OCI-LY7 (cell line): ENCODE data around the gene ZFAND2B. TPM values are rescaled to one million over a fixed set of nuclear protein-coding genes. Genes with fewer than 3 reads are reported as not detected.

Experiments used
- BruUV-seq: library from RNA; stranded (reverse); fragments of 400-500 nt; replicated peaks from 2 replicates; lab custom pipeline; 2021; lab: Mats Ljungman, UMichigan
- CTCF ChIA-PET: fragments of 300-600 bp; sonication (Branson Sonifier 250); formaldehyde crosslinking; loops from one replicate; lab custom pipeline; 2022; ENCODE audit warnings: antibody characterized with exemption; ENCODE audit not compliant: unreplicated experiment; lab: Charles Lee
- POLR2A ChIA-PET: fragments of 300-600 bp; sonication (Branson Sonifier 250); formaldehyde crosslinking; loops from one replicate; lab custom pipeline; 2022; ENCODE audit warnings: antibody characterized with exemption; lab: Charles Lee
- DNase-seq: peaks from one replicate; pipeline ENCODE4 v3.0.0-alpha.2; 2015; ENCODE audit warnings: low spot score
- H2AFZ ChIP-seq: fragments of 200-600 bp; sonication (generic), shearing (Covaris generic); 2 replicates; pipeline ENCODE4 v1.6.1; 2014; ENCODE audit warnings: mild to moderate bottlenecking, antibody characterized with exemption, low read length, moderate library complexity
- H3K27ac ChIP-seq: fragments of 200-600 bp; sonication (generic); 2 replicates; pipeline ENCODE4 v1.5.1; 2014; ENCODE audit warnings: mixed run types, low read depth, mild to moderate bottlenecking, moderate library complexity, low read length, inconsistent platforms; ENCODE audit not compliant: poor library complexity, severe bottlenecking
- H3K36me3 ChIP-seq: fragments of 200-600 bp; sonication (generic); 2 replicates; pipeline ENCODE4 v1.6.1; 2014; ENCODE audit warnings: mild to moderate bottlenecking, antibody characterized with exemption, low read length, moderate library complexity, mixed read lengths; ENCODE audit not compliant: insufficient read depth
- H3K4me1 ChIP-seq: fragments of 200-600 bp; sonication (generic); 2 replicates; pipeline ENCODE4 v1.5.1; 2014; ENCODE audit warnings: mild to moderate bottlenecking, low read length; ENCODE audit not compliant: insufficient read depth, poor library complexity, severe bottlenecking
- H3K4me2 ChIP-seq: fragments of 200-600 bp; sonication (generic); 2 replicates; pipeline ENCODE4 v1.6.1; 2014; ENCODE audit warnings: mild to moderate bottlenecking, low read length
- H3K4me3 ChIP-seq: fragments of 200-600 bp; sonication (generic); 2 replicates; pipeline ENCODE4 v1.5.1; 2014; ENCODE audit warnings: mild to moderate bottlenecking, low read depth, low read length; ENCODE audit not compliant: poor library complexity, severe bottlenecking
- H3K79me2 ChIP-seq: fragments of 200-600 bp; sonication (generic); 2 replicates; pipeline ENCODE4 v1.6.1; 2016; ENCODE audit warnings: low read depth, mild to moderate bottlenecking, low read length, moderate library complexity, mixed read lengths; ENCODE audit not compliant: insufficient read depth
- H3K9me2 ChIP-seq: fragments of 200-600 bp; sonication (generic); 2 replicates; pipeline ENCODE4 v1.6.1; 2016; ENCODE audit warnings: mild to moderate bottlenecking, low read length, mixed read lengths; ENCODE audit not compliant: insufficient read depth
- H3K9me3 ChIP-seq: fragments of 200-600 bp; sonication (generic); 2 replicates; pipeline ENCODE4 v1.6.1; 2014; ENCODE audit warnings: mild to moderate bottlenecking, mixed run types, low read length, mixed read lengths
- H4K20me1 ChIP-seq: fragments of 200-600 bp; sonication (generic); 2 replicates; pipeline ENCODE4 v1.6.1; 2014; ENCODE audit warnings: mild to moderate bottlenecking, antibody characterized with exemption, low read length, moderate library complexity, mixed read lengths; ENCODE audit not compliant: insufficient read depth
- EZH2phosphoT487 ChIP-seq: fragments of 200-600 bp; sonication (generic); IDR thresholded peaks from 2 replicates; pipeline ENCODE4 v1.6.1; 2018; ENCODE audit warnings: low read depth, borderline replicate concordance, mild to moderate bottlenecking, mixed run types, antibody characterized with exemption, low read length, moderate library complexity, mixed read lengths
- intact Hi-C: fragments of 100-400 bp; cut with micrococcal nuclease; formaldehyde crosslinking; loops from one replicate; pipeline ENCODE4 v1.10.0; 2022; ENCODE audit not compliant: unreplicated experiment
- total RNA-seq, 2 experiments: library from RNA; depleted of rRNA in 1 of 2; stranded (reverse); fragments of >200 nt in 1 of 2; shearing (Covaris generic) in 1 of 2; gene quantifications; 2 replicates each; pipeline ENCODE4 v1.2.3, GENCODE V29; 2014 to 2022
- TF ChIP-seq, protein P1 (sequence below): fragments of 200-600 bp; sonication (generic); conservative IDR thresholded peaks from 2 replicates; pipeline ENCODE4 v1.5.1; 2014; ENCODE audit warnings: mild to moderate bottlenecking, antibody characterized with exemption, low read length, moderate library complexity, mixed read lengths

The ZFAND2B gene
- total RNA-seq, 2 experiments from 2014 or later: 35.9 to 51.6 TPM

DNA sequence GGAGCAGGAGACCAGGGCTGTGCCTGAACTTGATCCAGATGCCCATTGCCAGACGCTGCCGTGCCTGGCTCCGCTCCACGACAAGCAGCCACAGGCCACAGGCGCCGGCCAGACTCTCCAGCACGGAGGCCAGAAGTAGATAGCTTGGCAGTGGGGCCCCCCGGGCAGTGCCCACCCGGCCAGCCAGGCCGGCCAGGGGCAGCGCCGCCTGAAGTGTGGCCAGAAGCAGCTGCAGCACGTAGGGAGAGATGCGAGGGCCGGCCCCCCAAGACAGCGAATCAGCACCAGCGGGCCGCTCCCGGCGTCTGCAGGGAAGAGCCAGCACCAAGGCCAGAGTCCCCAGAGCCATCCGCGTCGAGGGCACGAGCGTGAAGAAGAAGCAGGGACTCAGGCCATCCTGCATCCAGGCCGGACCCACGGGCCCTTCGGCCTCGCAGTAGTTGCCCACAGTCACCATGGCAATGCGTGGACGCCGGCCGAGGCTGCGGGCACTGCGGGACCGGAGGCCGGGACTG, 11.7 kb downstream of the ZFAND2B start:
- no peak for DNase-seq
- no TSS peak for BruUV-seq
- TF ChIP-seq EZH2phosphoT487: no peak
- TF ChIP-seq, protein P1, sequence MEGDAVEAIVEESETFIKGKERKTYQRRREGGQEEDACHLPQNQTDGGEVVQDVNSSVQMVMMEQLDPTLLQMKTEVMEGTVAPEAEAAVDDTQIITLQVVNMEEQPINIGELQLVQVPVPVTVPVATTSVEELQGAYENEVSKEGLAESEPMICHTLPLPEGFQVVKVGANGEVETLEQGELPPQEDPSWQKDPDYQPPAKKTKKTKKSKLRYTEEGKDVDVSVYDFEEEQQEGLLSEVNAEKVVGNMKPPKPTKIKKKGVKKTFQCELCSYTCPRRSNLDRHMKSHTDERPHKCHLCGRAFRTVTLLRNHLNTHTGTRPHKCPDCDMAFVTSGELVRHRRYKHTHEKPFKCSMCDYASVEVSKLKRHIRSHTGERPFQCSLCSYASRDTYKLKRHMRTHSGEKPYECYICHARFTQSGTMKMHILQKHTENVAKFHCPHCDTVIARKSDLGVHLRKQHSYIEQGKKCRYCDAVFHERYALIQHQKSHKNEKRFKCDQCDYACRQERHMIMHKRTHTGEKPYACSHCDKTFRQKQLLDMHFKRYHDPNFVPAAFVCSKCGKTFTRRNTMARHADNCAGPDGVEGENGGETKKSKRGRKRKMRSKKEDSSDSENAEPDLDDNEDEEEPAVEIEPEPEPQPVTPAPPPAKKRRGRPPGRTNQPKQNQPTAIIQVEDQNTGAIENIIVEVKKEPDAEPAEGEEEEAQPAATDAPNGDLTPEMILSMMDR: no peak
- ChIA-PET POLR2A (no interaction called here), CTCF (interaction anchor here (0.6 kb wide), 1 partner anchor 77 kb away, joined by 3 read pairs; no protein-coding TSS in a partner anchor)
- Histone ChIP-seq H3K27ac (no peak overlapping the region), H3K4me2 (peak overlapping the region; percentile 56; the same call in 1 of the 2 replicates), H3K36me3 (peaks cover 38% of the 10 kb centered on the region; the same call in 1 of the 2 replicates), H3K9me2 (no peaks in the 10 kb centered on the region), H4K20me1 (no peaks in the 10 kb centered on the region), H3K4me3 (no peak overlapping the region), H2AFZ (no peak overlapping the region), H3K79me2 (no peaks in the 10 kb centered on the region), H3K9me3 (no peaks in the 10 kb centered on the region), H3K4me1 (peaks cover 10% of the 10 kb centered on the region)
- intact Hi-C loops: no loop called here

DNA sequence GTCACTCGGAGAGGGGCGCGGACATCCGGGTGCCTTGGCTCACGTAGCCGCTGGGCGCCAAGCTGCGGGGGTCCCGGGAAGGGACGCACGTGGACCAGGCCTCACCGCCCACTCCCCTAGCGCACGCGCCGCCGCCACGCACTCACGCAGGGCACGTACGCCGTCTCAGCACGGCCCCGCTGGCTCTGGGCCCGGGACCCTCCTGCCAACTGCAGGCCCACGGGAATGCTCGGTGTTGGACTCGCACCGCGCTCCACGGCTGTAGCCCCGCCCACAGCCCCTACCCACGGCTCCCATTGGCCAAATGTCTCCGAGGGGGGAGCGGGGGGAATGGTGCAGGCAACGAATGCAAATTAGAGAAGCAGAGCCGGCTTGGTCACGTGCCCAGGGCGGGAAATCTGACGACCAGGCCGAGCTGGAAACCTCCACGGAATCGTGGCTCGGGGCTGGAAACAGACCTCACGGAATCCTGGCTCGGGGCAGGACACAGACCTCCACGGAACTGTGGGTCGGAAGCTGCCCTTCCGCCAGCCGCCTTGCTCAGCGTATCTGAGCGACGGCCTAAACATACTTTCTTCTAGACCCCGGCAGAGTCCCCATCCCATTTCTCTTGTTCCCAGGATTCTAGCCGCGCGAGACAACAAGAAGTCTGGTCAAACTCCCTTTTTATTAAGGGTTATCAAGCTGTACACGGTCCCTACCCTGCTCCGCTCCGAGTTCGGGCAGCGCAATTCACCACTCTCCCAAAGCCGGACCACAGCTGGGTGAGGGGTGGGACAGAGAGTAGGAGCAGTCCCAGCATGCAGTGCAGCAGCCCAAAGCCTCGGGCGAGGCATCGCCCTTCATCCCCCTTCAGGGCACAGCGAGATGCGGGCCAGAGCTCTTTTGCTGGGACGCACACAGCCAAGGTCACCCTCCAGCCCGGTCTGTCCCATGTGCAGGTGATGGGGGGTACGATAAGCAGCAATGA, 12.4 kb downstream of the ZFAND2B start, which contains the start of gene ABCB6:
Gene ABCB6 (minus strand): TSS at position 227 of the 970 bp plus-strand sequence. CDS start 285 bp downstream, outside the sequence.
- Histone ChIP-seq H3K36me3 (peaks cover 45% of the 10 kb centered on the region), H3K79me2 (no peaks in the 10 kb centered on the region), H3K9me3 (no peaks in the 10 kb centered on the region), H3K4me2 (peak within 1 kb of the TSS; percentile 56; the same call in 1 of the 2 replicates), H3K27ac (no peak within 1 kb of the TSS), H4K20me1 (no peaks in the 10 kb centered on the region), H3K4me3 (no peak within 1 kb of the TSS), H3K9me2 (no peaks in the 10 kb centered on the region), H3K4me1 (peaks cover 10% of the 10 kb centered on the region), H2AFZ (no peak within 1 kb of the TSS)
- no peak for TF ChIP-seq EZH2phosphoT487
- TF ChIP-seq, protein P1: no peak
- CTCF ChIA-PET: interaction anchor here (0.5 kb wide), 1 partner anchor 11 kb away, joined by 5 read pairs; the partner anchor contains the start of genes ANKZF1 and ATG9A
- BruUV-seq: TSS peak; percentile 49
- DNase-seq: no peak
- POLR2A ChIA-PET: no interaction called here
- intact Hi-C loops: no loop called here
